Left forelimb (tissue), 1 donor: Measurements from ENCODE around the gene MRPL33.
"Not testable (repeated sequence)": the region's sequence is repeated elsewhere in the genome, so short reads cannot be mapped to it uniquely, and the experiment has no call there.

Experiments used
- DNase-seq: peaks from one replicate; pipeline ENCODE4 v3.0.0-alpha.2; 2018; ENCODE audit warnings: low spot score

Gene MRPL33

GRCh38 chr2:27741673-27742072, 29.8 kb upstream of the MRPL33 start:
- DNase-seq, result no peak

GRCh38 chr2:27742571-27742970, 28.9 kb upstream of the MRPL33 start:
- no peak for DNase-seq

- not testable (repeated sequence) for DNase-seq
Measured at GRCh38 chr2:27745494-27745893, 26.0 kb upstream of the MRPL33 start.

- DNase-seq, result no peak
Measured at GRCh38 chr2:27746325-27746724, 25.2 kb upstream of the MRPL33 start.

- no peak for DNase-seq
Measured at GRCh38 chr2:27747827-27748352, 23.6 kb upstream of the MRPL33 start.

GRCh38 chr2:27748803-27749554, 22.5 kb upstream of the MRPL33 start:
- not testable (repeated sequence) for DNase-seq

GRCh38 chr2:27751377-27751776, 20.1 kb upstream of the MRPL33 start:
- no peak for DNase-seq

GRCh38 chr2:27752551-27753237, 18.8 kb upstream of the MRPL33 start:
- DNase-seq, result no peak

GRCh38 chr2:27754138-27754588, 17.4 kb upstream of the MRPL33 start:
- no peak for DNase-seq

GRCh38 chr2:27754831-27755230, 16.7 kb upstream of the MRPL33 start:
- no peak for DNase-seq

- DNase-seq, result no peak
Measured at GRCh38 chr2:27756091-27756490, 15.4 kb upstream of the MRPL33 start.

- no peak for DNase-seq
Measured at GRCh38 chr2:27756544-27757498, 14.7 kb upstream of the MRPL33 start.

GRCh38 chr2:27762951-27763906, 8.3 kb upstream of the MRPL33 start:
- DNase-seq, result no peak

- no peak for DNase-seq
Measured at GRCh38 chr2:27763907-27764267, 7.6 kb upstream of the MRPL33 start.

GRCh38 chr2:27764526-27764925, 7.0 kb upstream of the MRPL33 start:
- not testable (repeated sequence) for DNase-seq

GRCh38 chr2:27765621-27766286, 5.8 kb upstream of the MRPL33 start:
- peak; percentile 79 for DNase-seq

GRCh38 chr2:27766287-27766661, 5.2 kb upstream of the MRPL33 start:
- no peak for DNase-seq

GRCh38 chr2:27771202-27771547, 344 bp upstream of the MRPL33 start:
- DNase-seq, result no peak

GRCh38 chr2:27772804-27773203, 1.3 kb downstream of the MRPL33 start:
- no peak for DNase-seq

GRCh38 chr2:27773959-27774358, 2.4 kb downstream of the MRPL33 start:
- DNase-seq, result no peak

GRCh38 chr2:27776097-27776496, 4.6 kb downstream of the MRPL33 start:
- no peak for DNase-seq
